ENCODE data around the gene ELF1. TPM values are rescaled to one million over a fixed set of nuclear protein-coding genes. Genes with fewer than 3 reads are reported as not detected.

Gene ELF1
- total and polyA plus RNA-seq, 7 donors = 7.3 to 28.6 (median 22.4) TPM

DNA sequence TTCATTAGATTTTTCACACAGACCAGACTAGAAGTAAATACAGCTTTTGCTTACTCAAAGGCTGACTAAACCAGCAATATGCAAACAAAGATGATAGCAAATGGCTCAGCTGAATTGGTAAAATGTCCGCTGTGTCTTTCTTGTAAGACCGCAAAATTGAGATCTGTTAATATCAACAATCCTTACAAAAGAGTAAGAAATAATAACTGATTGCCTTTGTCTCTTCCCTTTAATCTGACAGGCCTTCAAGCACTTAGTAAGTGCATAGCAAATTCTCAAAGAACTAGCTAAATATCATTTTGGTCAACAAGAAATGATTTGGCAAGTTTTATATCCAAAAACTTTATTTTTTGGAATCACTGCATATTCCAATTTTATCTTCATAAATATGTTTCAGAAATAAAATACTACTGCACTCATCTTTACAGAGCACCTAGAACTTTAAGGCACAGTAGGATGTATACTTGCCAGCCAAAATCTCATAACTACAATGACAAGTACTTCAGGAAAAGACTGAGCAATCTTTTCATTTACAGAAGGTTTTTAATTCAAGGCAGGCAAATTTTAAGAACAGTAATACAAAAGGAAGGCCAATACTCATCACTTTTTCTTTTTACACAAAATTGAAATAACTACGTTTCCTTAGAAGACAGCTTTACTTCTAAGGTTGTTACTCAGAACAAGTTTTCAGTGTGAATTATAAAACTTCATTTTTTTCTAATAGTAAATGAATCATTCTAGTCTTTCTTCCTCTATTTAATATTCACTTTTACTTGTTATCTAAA is 1.1 kb downstream of the ELF1 start:
- DNase-seq (no peak), ATAC-seq (no peak)
- TF ChIP-seq, protein P1, sequence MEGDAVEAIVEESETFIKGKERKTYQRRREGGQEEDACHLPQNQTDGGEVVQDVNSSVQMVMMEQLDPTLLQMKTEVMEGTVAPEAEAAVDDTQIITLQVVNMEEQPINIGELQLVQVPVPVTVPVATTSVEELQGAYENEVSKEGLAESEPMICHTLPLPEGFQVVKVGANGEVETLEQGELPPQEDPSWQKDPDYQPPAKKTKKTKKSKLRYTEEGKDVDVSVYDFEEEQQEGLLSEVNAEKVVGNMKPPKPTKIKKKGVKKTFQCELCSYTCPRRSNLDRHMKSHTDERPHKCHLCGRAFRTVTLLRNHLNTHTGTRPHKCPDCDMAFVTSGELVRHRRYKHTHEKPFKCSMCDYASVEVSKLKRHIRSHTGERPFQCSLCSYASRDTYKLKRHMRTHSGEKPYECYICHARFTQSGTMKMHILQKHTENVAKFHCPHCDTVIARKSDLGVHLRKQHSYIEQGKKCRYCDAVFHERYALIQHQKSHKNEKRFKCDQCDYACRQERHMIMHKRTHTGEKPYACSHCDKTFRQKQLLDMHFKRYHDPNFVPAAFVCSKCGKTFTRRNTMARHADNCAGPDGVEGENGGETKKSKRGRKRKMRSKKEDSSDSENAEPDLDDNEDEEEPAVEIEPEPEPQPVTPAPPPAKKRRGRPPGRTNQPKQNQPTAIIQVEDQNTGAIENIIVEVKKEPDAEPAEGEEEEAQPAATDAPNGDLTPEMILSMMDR (IDR thresholded peaks at IDR 0.05) = no peak
- peak overlapping the region; percentile 26 for H3K27ac ChIP-seq
- 90 to 92% (median 91%) methylated on average over 3 of the region's 3 CpGs for WGBS, 3 donors
- H3K9me3 ChIP-seq = no peaks in the 10 kb centered on the region
- H3K4me3 ChIP-seq = peak overlapping the region; percentile 32
- intact Hi-C loops (cut with DNase I) = loop anchor here in 1 of 2 donors (5.0 kb wide), 1 partner anchor 39 kb away; no protein-coding TSS in a partner anchor
- no peaks in the 10 kb centered on the region for H3K36me3 ChIP-seq (ENCODE audit: insufficient read depth in 1 of 2, low read depth in 1 of 2)
- H3K4me1 ChIP-seq = peaks cover 33% of the 10 kb centered on the region
- H3K27me3 ChIP-seq (ENCODE audit: insufficient read depth in 3 of 3, low read length in 2 of 3) = no peaks in the 10 kb centered on the region

DNA sequence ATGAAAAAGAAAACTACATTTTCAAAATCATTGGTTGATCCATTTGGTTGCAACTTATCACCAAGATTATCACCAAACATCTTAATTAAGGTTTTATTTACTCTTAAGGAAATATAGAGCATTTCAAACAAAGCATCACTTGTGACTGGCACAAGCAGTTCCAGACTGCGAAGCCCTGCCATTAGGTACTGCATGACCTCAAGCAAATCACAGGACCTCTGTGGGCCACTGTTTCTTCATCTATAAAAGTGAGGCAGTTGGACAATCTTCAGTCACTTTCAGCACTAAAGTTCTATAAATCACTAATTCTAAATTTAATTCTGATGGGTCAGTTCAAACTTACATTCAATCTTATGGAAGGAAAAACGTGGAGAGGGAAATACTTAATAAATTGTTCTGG is 2.0 kb downstream of the ELF1 start:
- H3K4me3 ChIP-seq = no peak overlapping the region
- H3K36me3 ChIP-seq (ENCODE audit: insufficient read depth in 1 of 2, low read depth in 1 of 2) = no peaks in the 10 kb centered on the region
- WGBS, 3 donors = 69 to 81% (median 76%) methylated on average over 2 of the region's 2 CpGs
- H3K4me1 ChIP-seq = peaks cover 32% of the 10 kb centered on the region
- TF ChIP-seq, protein P1 (IDR thresholded peaks at IDR 0.05) = no peak
- no peaks in the 10 kb centered on the region for H3K27me3 ChIP-seq (ENCODE audit: insufficient read depth in 3 of 3, low read length in 2 of 3)
- H3K9me3 ChIP-seq = no peaks in the 10 kb centered on the region
- ATAC-seq (no peak), DNase-seq (no peak)
- H3K27ac ChIP-seq = no peak overlapping the region
- intact Hi-C loops (cut with DNase I) = loop anchor here in 1 of 2 donors (5.0 kb wide), 1 partner anchor 40 kb away; no protein-coding TSS in a partner anchor

DNA sequence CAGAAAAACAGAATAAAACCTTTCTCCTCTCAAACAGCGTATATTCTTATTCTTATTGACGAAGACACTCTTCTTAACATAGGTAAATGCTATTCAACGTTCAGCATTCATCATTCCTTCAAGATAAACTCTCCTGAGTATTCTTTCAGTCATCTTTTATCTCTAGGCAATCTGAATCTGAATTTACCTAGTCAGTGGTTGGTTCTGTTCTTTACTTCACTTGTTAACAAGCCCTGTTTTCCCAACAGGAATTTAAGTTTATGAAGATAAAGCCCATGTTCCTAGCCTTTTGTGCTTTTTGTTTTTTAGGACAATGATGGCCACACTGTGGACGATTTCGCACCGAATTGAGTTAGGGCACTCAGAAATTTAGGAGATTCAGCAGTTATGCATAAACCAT is 3.2 kb downstream of the ELF1 start:
- intact Hi-C loops (cut with DNase I) = loop anchor here in 1 of 2 donors (5.0 kb wide), 1 partner anchor 41 kb away; no protein-coding TSS in a partner anchor
- Histone ChIP-seq H3K9me3 (no peaks in the 10 kb centered on the region), H3K27ac (no peak overlapping the region), H3K27me3 (ENCODE audit: insufficient read depth in 3 of 3, low read length in 2 of 3) (no peaks in the 10 kb centered on the region), H3K4me3 (no peak overlapping the region), H3K36me3 (ENCODE audit: insufficient read depth in 1 of 2, low read depth in 1 of 2) (no peaks in the 10 kb centered on the region), H3K4me1 (peaks cover 20% of the 10 kb centered on the region)
- no peak for ATAC-seq
- 87 to 90% (median 87%) methylated on average over 6 of the region's 6 CpGs for WGBS, 3 donors
- TF ChIP-seq, protein P1 (IDR thresholded peaks at IDR 0.05) = no peak
- no peak for DNase-seq

DNA sequence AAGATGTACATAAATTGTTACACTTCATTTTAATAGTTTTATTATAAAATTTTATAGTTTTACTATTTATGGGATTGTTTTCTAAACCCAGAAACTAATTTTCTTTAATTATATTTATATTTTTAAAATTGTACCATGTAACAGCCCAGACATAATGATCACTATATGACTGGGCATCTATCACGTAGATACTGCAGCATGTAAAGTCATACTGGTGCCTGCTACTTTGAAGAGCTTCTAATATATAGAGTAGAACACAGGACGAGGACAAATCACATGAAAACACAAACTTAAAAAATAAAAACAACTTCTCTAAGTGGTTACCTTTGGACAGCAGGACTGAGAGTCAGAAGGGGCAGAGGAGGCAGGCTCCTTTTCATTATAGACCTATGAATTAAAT is 5.3 kb downstream of the ELF1 start:
- Histone ChIP-seq H3K4me3 (no peak overlapping the region), H3K27ac (no peak overlapping the region), H3K27me3 (ENCODE audit: insufficient read depth in 3 of 3, low read length in 2 of 3) (no peaks in the 10 kb centered on the region), H3K9me3 (no peaks in the 10 kb centered on the region), H3K36me3 (ENCODE audit: insufficient read depth in 1 of 2, low read depth in 1 of 2) (no peaks in the 10 kb centered on the region), H3K4me1 (peaks cover 4% of the 10 kb centered on the region)
- TF ChIP-seq, protein P1 (IDR thresholded peaks at IDR 0.05) = no peak
- WGBS, 3 donors = 87 to 92% (median 90%) methylated on average over 2 of the region's 2 CpGs
- no peak for ATAC-seq
- intact Hi-C loops (cut with DNase I) = no loop called here
- no peak for DNase-seq

Measured in psoas muscle (tissue), 8 donors.